Loucy (cell line): ENCODE results near the gene MTRF1L.

Experiments
- CTCF ChIP-seq: fragments of 200-600 bp; sonication (generic); conservative IDR thresholded peaks from 2 replicates; pipeline ENCODE4 v1.5.1; 2014; ENCODE audit warnings: mild to moderate bottlenecking, antibody characterized with exemption, low read length
- EZH2phosphoT487 ChIP-seq: fragments of 200-600 bp; IDR thresholded peaks from 2 replicates; pipeline ENCODE4 v1.6.1; 2018; ENCODE audit warnings: antibody characterized with exemption, mild to moderate bottlenecking, moderate library complexity, borderline replicate concordance

GRCh38 chr6:152979116-152979515 lies 23.4 kb downstream of the MTRF1L start:
- TF ChIP-seq CTCF = no peak
- no peak for TF ChIP-seq EZH2phosphoT487
